ENCODE data around the gene PRKCA.
"Not testable (repeated sequence)": the region's sequence is repeated elsewhere in the genome, so short reads cannot be mapped to it uniquely, and the experiment has no call there.

Gene PRKCA

DNA sequence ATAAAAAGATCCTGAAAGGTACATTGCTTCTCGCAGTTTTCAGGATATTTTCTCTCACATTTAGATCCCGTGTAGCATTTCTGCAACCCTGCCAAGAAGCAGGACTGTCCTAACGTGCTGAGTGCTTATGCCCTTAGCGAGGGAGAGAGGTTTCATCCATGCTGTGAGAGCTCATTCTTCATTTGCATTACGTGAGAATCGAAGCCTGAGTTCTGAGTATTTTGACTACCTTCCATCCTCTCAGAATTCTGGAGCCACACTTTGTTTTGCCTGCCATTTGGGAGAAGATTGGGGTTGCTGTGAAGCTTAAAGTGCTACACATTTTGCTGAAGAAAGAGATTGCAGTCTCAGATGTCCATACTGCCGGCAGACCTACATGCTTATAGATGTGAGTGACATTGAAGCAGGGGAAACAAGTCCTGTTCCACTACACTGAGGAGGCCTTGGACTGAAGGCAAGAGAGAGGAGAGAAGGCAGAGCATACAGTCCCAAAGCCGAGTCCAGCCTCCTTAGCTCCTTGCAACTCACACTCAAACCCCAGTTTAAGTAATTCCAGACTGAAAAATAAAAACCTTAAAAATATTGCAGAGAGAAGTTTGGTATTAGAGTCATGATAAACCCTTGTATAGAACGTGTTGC, 183.0 kb downstream of the PRKCA start:
- TF ChIP-seq CTCF (IDR thresholded peaks at IDR 0.05; ENCODE audit: low read depth, low read length): no peak
- H3K4me3 ChIP-seq (ENCODE audit: low read depth, low read length): no peak overlapping the region

DNA sequence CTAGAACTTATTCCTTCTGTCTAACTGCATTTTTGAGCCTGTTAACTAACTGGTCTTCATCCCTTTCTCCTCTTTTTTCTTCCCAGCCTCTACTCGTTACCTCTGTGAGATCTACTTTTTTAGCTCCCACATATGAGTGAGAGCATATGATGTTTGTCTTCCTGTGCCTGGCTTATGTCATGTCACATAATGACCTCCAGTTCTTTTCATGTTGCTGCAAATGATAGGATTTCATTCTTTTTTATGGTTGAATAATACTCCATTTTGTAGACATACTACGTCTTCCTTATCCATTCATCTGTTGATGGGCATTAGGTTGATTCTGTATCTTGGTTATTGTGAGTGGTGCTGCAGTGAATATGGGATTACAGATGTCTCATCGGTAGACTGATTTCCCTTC, 184.7 kb downstream of the PRKCA start:
- no peak overlapping the region for H3K4me3 ChIP-seq (ENCODE audit: low read depth, low read length)
- TF ChIP-seq CTCF (IDR thresholded peaks at IDR 0.05; ENCODE audit: low read depth, low read length): no peak

- no peak overlapping the region for H3K4me3 ChIP-seq (ENCODE audit: low read depth, low read length)
- TF ChIP-seq CTCF (IDR thresholded peaks at IDR 0.05; ENCODE audit: low read depth, low read length): no peak
Measured at GRCh38 chr17:66487981-66488468, 185.6 kb downstream of the PRKCA start.

GRCh38 chr17:66488864-66489263, 186.5 kb downstream of the PRKCA start:
- H3K4me3 ChIP-seq (ENCODE audit: low read depth, low read length): no peak overlapping the region
- no peak for TF ChIP-seq CTCF (IDR thresholded peaks at IDR 0.05; ENCODE audit: low read depth, low read length)

DNA sequence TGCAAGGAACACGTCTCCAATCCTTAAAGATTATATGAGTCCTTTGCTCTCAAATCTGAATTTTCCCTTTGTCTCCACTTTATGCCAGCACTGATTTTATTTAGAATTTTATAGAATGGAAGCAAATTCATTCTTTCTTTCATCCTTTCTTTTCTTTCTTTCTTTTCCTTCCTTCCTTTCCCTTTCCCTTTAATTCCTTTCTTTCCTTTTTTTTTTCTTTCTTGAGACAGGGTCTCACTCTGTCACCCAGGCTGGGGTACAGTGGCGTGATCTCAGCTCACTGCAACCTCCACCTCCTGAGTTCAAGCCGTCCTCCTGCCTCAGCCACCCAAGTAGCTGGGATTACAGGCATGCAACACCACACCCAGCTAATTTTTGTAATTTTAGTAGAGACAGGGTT, 187.2 kb downstream of the PRKCA start:
- not testable (repeated sequence) for H3K4me3 ChIP-seq (ENCODE audit: low read depth, low read length)

DNA sequence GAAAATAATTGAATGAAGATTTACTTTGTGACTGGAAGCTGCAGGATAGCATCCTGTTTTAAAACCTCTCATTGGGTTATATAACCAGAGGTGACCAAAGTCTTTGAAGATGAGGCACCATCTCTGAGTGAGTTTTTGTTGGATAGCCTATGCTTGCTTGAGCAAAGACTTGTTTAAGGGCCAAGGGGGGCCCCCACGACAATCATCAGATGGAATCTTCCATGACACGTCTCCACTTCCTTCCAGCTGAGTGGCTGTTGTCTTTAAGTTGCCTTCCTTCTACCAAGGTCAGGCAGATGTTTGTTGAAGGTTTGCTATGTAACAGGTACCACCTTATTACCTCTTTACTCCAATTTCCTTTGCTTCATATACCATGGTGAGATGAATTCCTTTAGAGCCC, 188.8 kb downstream of the PRKCA start:
- H3K4me3 ChIP-seq (ENCODE audit: low read depth, low read length): no peak overlapping the region
- TF ChIP-seq CTCF (IDR thresholded peaks at IDR 0.05; ENCODE audit: low read depth, low read length): no peak

DNA sequence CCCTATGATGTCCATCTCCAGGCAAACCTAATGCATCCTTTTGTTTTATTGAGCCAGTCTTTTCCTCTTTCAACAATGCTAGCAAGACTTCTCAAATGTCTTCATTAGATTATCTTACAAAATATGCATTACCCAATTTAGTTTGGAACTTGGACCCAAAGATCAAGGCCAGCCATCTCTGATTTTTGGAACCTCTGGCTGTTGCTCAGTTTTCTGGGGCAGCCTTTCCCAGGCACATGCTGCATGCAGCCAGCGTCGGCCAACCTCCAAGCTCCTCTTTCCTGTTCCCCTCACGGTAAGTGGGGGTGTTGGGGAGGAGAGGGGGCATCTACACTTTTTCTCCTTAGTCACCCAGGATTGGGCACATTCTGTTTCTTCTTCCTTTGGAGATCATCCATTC, 189.3 kb downstream of the PRKCA start:
- no peak overlapping the region for H3K4me3 ChIP-seq (ENCODE audit: low read depth, low read length)
- TF ChIP-seq CTCF (IDR thresholded peaks at IDR 0.05; ENCODE audit: low read depth, low read length): no peak

- H3K4me3 ChIP-seq (ENCODE audit: low read depth, low read length): no peak overlapping the region
- no peak for TF ChIP-seq CTCF (IDR thresholded peaks at IDR 0.05; ENCODE audit: low read depth, low read length)
Measured at GRCh38 chr17:66492080-66492479, 189.7 kb downstream of the PRKCA start.

Data from WI38 (cell line).